Daoy (cell line): ENCODE data around the gene BPIFB1. TPM values are rescaled to one million over a fixed set of nuclear protein-coding genes. Genes with fewer than 3 reads are reported as not detected.

ENCODE experiments used
- DNase-seq: peaks from one replicate; pipeline ENCODE4 v3.0.0-alpha.2; 2015; ENCODE audit warnings: low read depth
- total RNA-seq: library from RNA; depleted of rRNA; stranded (reverse); fragments of >200 nt; shearing (Covaris generic); gene quantifications from 2 replicates; pipeline ENCODE4 v1.2.3, GENCODE V29; 2014

Gene BPIFB1
- total RNA-seq, 1 experiment from 2014 or later: not detected

GRCh38 chr20:33298391-33298790 lies 15.4 kb downstream of the BPIFB1 start:
- no peak for DNase-seq

GRCh38 chr20:33299111-33299603 lies 16.1 kb downstream of the BPIFB1 start:
- peak; percentile 68 for DNase-seq

GRCh38 chr20:33301192-33301930 lies 18.3 kb downstream of the BPIFB1 start:
- peak; percentile 18 for DNase-seq

GRCh38 chr20:33303595-33303994 lies 20.6 kb downstream of the BPIFB1 start:
- DNase-seq: no peak

GRCh38 chr20:33304046-33304445 lies 21.0 kb downstream of the BPIFB1 start:
- DNase-seq: no peak

- DNase-seq: peak; percentile 62
These were observed 22.6 kb downstream of the BPIFB1 start for GRCh38 chr20:33305589-33306057.

- DNase-seq: no peak
These were observed 23.2 kb downstream of the BPIFB1 start for GRCh38 chr20:33306228-33306627.

- no peak for DNase-seq
These were observed 23.8 kb downstream of the BPIFB1 start for GRCh38 chr20:33306807-33307206.

- DNase-seq: no peak
These were observed 25.7 kb downstream of the BPIFB1 start for GRCh38 chr20:33308668-33309067.

GRCh38 chr20:33309631-33310030 lies 26.6 kb downstream of the BPIFB1 start:
- no peak for DNase-seq

- DNase-seq: no peak
These were observed 27.4 kb downstream of the BPIFB1 start for GRCh38 chr20:33310327-33310899.

- no peak for DNase-seq
These were observed 28.0 kb downstream of the BPIFB1 start for GRCh38 chr20:33311011-33311410.

GRCh38 chr20:33311996-33312395 lies 29.0 kb downstream of the BPIFB1 start:
- DNase-seq: no peak

- no peak for DNase-seq
These were observed 29.6 kb downstream of the BPIFB1 start for GRCh38 chr20:33312583-33312982.

- no peak for DNase-seq
These were observed 30.8 kb downstream of the BPIFB1 start for GRCh38 chr20:33313686-33314314.

GRCh38 chr20:33316343-33316742 lies 33.3 kb downstream of the BPIFB1 start:
- DNase-seq: no peak

GRCh38 chr20:33316958-33317357 lies 33.9 kb downstream of the BPIFB1 start:
- no peak for DNase-seq

- no peak for DNase-seq
These were observed 34.5 kb downstream of the BPIFB1 start for GRCh38 chr20:33317424-33318095.

GRCh38 chr20:33318096-33318429 lies 35.0 kb downstream of the BPIFB1 start:
- DNase-seq: no peak

GRCh38 chr20:33320006-33320405 lies 37.0 kb downstream of the BPIFB1 start:
- DNase-seq: no peak

- DNase-seq: no peak
These were observed 39.4 kb downstream of the BPIFB1 start for GRCh38 chr20:33322456-33322855.

GRCh38 chr20:33323236-33323635 lies 40.2 kb downstream of the BPIFB1 start:
- DNase-seq: no peak
